Mucosa of stomach (tissue), 1 donor: ENCODE measurements around the gene SNORC.
"Not testable (repeated sequence)": the region's sequence is repeated elsewhere in the genome, so short reads cannot be mapped to it uniquely, and the experiment has no call there.

Source experiments
- H3K27me3 ChIP-seq: one replicate; pipeline ENCODE4 v1.7.0; 2013; ENCODE audit warnings: mild to moderate bottlenecking, low read length; ENCODE audit not compliant: control insufficient read depth, insufficient read depth
- H3K36me3 ChIP-seq: one replicate; pipeline ENCODE4 v1.7.0; 2013; ENCODE audit warnings: low read length; ENCODE audit not compliant: control insufficient read depth, insufficient read depth
- H3K4me1 ChIP-seq: one replicate; pipeline ENCODE4 v1.7.0; 2013; ENCODE audit warnings: mild to moderate bottlenecking, low read length; ENCODE audit not compliant: control insufficient read depth, insufficient read depth
- H3K4me3 ChIP-seq: one replicate; pipeline ENCODE4 v1.7.0; 2013; ENCODE audit warnings: low read length
- H3K9ac ChIP-seq: one replicate; pipeline ENCODE4 v1.7.0; 2013; ENCODE audit warnings: mild to moderate bottlenecking, low read length, moderate library complexity
- H3K9me3 ChIP-seq: one replicate; pipeline ENCODE4 v1.7.0; 2013; ENCODE audit warnings: mild to moderate bottlenecking, low read length, moderate library complexity; ENCODE audit not compliant: control insufficient read depth
- donor health status: Pancreatic carcinoma.

The SNORC gene

GRCh38 chr2:232896111-232896510 lies 26.0 kb downstream of the SNORC start:
- no peaks in the 10 kb centered on the region for H3K4me1 ChIP-seq
- no peaks in the 10 kb centered on the region for H3K36me3 ChIP-seq
- no peak overlapping the region for H3K4me3 ChIP-seq
- H3K9me3 ChIP-seq, result no peaks in the 10 kb centered on the region
- H3K27me3 ChIP-seq, result no peaks in the 10 kb centered on the region
- H3K9ac ChIP-seq, result no peak overlapping the region

- no peaks in the 10 kb centered on the region for H3K27me3 ChIP-seq
These were observed 26.9 kb downstream of the SNORC start for GRCh38 chr2:232896720-232897597.

GRCh38 chr2:232897598-232898408 lies 27.7 kb downstream of the SNORC start:
- Histone ChIP-seq H3K9ac (no peak overlapping the region), H3K27me3 (no peaks in the 10 kb centered on the region), H3K9me3 (no peaks in the 10 kb centered on the region), H3K4me3 (no peak overlapping the region), H3K36me3 (no peaks in the 10 kb centered on the region), H3K4me1 (no peaks in the 10 kb centered on the region)

More at GRCh38 chr2:232896720-232897597, 26.9 kb downstream of the SNORC start:
- H3K4me1 ChIP-seq, result no peaks in the 10 kb centered on the region
- no peaks in the 10 kb centered on the region for H3K36me3 ChIP-seq
- no peaks in the 10 kb centered on the region for H3K9me3 ChIP-seq
- H3K4me3 ChIP-seq, result no peak overlapping the region
- H3K9ac ChIP-seq, result no peak overlapping the region

- Histone ChIP-seq H3K4me1 (no peaks in the 10 kb centered on the region), H3K9ac (no peak overlapping the region), H3K9me3 (no peaks in the 10 kb centered on the region), H3K4me3 (no peak overlapping the region), H3K27me3 (no peaks in the 10 kb centered on the region), H3K36me3 (no peaks in the 10 kb centered on the region)
These were observed 28.8 kb downstream of the SNORC start for GRCh38 chr2:232898592-232899543.

GRCh38 chr2:232900811-232901735 lies 31.0 kb downstream of the SNORC start:
- no peaks in the 10 kb centered on the region for H3K4me1 ChIP-seq
- no peak overlapping the region for H3K4me3 ChIP-seq
- no peaks in the 10 kb centered on the region for H3K36me3 ChIP-seq
- no peaks in the 10 kb centered on the region for H3K27me3 ChIP-seq
- H3K9ac ChIP-seq, result no peak overlapping the region
- H3K9me3 ChIP-seq, result no peaks in the 10 kb centered on the region

GRCh38 chr2:232901736-232902578 lies 31.9 kb downstream of the SNORC start:
- Histone ChIP-seq H3K9ac (no peak overlapping the region), H3K36me3 (no peaks in the 10 kb centered on the region), H3K9me3 (no peaks in the 10 kb centered on the region), H3K4me3 (no peak overlapping the region), H3K27me3 (no peaks in the 10 kb centered on the region), H3K4me1 (no peaks in the 10 kb centered on the region)

GRCh38 chr2:232903989-232904388 lies 33.9 kb downstream of the SNORC start:
- Histone ChIP-seq H3K9me3 (no peaks in the 10 kb centered on the region), H3K36me3 (no peaks in the 10 kb centered on the region), H3K4me3 (no peak overlapping the region), H3K9ac (no peak overlapping the region), H3K27me3 (no peaks in the 10 kb centered on the region), H3K4me1 (no peaks in the 10 kb centered on the region)

- H3K4me1 ChIP-seq, H3K27me3 ChIP-seq, H3K4me3 ChIP-seq, H3K9me3 ChIP-seq, H3K9ac ChIP-seq, H3K36me3 ChIP-seq: not testable (repeated sequence)
These were observed 37.0 kb downstream of the SNORC start for GRCh38 chr2:232906867-232907717.

GRCh38 chr2:232907718-232908085 lies 37.6 kb downstream of the SNORC start:
- H3K36me3 ChIP-seq, H3K9me3 ChIP-seq, H3K27me3 ChIP-seq, H3K4me1 ChIP-seq, H3K9ac ChIP-seq, H3K4me3 ChIP-seq: not testable (repeated sequence)

GRCh38 chr2:232908695-232909094 lies 38.6 kb downstream of the SNORC start:
- Histone ChIP-seq H3K36me3 (no peaks in the 10 kb centered on the region), H3K9ac (no peak overlapping the region), H3K4me3 (no peak overlapping the region), H3K9me3 (no peaks in the 10 kb centered on the region), H3K4me1 (no peaks in the 10 kb centered on the region), H3K27me3 (no peaks in the 10 kb centered on the region)
